BE2C (cell line): ENCODE measurements around the gene DTL.

Experiments
- DNase-seq: peaks from one replicate; pipeline ENCODE4 v3.0.0-alpha.2; 2020
- H3K27me3 ChIP-seq: fragments of 250-450 bp; sonication (Bioruptor Pico); 2 replicates; pipeline ENCODE4 v1.5.1; 2020; ENCODE audit warnings: mild to moderate bottlenecking
- H3K36me3 ChIP-seq: fragments of 250-450 bp; sonication (Bioruptor Pico); 2 replicates; pipeline ENCODE4 v1.5.1; 2020; ENCODE audit warnings: mild to moderate bottlenecking
- H3K4me1 ChIP-seq: fragments of 250-450 bp; sonication (Bioruptor Pico); 2 replicates; pipeline ENCODE4 v1.5.1; 2020
- H3K4me3 ChIP-seq: 2 replicates; pipeline ENCODE4 v1.5.1; 2011; ENCODE audit warnings: low read depth, low read length
- H3K9me3 ChIP-seq: fragments of 250-450 bp; sonication (Bioruptor Pico); 2 replicates; pipeline ENCODE4 v1.5.1; 2020
- TF ChIP-seq, protein P1 (sequence below): IDR thresholded peaks from 2 replicates; pipeline ENCODE4 v1.5.1; 2012; ENCODE audit warnings: mild to moderate bottlenecking, low read depth, low read length

Gene DTL

DNA sequence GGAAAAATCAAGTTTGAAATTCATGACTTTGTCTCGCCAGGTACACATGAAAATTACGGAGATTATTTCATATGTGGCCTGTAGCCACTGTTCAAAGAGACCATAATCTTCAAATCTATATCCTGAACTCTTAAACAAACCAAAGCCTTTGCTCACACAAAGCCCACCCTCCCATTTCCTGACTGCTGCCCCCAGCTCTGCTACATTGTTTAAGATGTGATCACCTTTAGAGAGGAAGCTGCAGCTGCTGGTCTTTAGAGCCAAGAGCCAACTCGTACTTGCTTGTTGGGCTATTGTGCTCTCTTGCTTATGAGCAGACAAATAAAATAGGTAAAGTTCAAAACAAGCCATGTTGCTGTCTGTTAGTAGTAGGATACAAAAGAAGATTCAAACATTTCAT, 71.9 kb downstream of the DTL start:
- TF ChIP-seq, protein P1, sequence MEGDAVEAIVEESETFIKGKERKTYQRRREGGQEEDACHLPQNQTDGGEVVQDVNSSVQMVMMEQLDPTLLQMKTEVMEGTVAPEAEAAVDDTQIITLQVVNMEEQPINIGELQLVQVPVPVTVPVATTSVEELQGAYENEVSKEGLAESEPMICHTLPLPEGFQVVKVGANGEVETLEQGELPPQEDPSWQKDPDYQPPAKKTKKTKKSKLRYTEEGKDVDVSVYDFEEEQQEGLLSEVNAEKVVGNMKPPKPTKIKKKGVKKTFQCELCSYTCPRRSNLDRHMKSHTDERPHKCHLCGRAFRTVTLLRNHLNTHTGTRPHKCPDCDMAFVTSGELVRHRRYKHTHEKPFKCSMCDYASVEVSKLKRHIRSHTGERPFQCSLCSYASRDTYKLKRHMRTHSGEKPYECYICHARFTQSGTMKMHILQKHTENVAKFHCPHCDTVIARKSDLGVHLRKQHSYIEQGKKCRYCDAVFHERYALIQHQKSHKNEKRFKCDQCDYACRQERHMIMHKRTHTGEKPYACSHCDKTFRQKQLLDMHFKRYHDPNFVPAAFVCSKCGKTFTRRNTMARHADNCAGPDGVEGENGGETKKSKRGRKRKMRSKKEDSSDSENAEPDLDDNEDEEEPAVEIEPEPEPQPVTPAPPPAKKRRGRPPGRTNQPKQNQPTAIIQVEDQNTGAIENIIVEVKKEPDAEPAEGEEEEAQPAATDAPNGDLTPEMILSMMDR: no peak
- no peaks in the 10 kb centered on the region for H3K9me3 ChIP-seq
- no peak for DNase-seq
- peaks cover 25% of the 10 kb centered on the region for H3K4me1 ChIP-seq
- H3K4me3 ChIP-seq: no peak overlapping the region
- no peaks in the 10 kb centered on the region for H3K27me3 ChIP-seq
- H3K36me3 ChIP-seq: peaks cover 42% of the 10 kb centered on the region

DNA sequence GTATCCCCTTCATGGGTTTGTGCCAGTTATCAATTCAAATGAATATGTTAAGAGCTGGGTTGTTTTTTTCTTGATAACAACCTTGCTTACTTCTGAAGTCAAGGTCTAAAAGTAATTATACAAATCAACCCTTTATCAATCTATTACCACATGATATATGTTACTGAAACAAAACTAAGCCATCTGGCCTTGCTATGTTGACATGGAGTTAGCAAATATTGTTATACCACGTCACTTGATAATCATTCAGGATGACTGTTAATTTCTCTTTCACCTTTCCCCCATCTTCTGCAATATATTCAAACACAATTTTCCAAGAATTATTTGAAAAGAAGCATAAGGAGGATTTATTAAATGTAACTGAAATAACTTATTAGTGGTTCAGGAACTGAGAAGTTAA, 72.6 kb downstream of the DTL start:
- peaks cover 20% of the 10 kb centered on the region for H3K4me1 ChIP-seq
- H3K9me3 ChIP-seq: no peaks in the 10 kb centered on the region
- peaks cover 35% of the 10 kb centered on the region for H3K36me3 ChIP-seq
- DNase-seq: no peak
- H3K27me3 ChIP-seq: no peaks in the 10 kb centered on the region
- no peak overlapping the region for H3K4me3 ChIP-seq
- TF ChIP-seq, protein P1: no peak

DNA sequence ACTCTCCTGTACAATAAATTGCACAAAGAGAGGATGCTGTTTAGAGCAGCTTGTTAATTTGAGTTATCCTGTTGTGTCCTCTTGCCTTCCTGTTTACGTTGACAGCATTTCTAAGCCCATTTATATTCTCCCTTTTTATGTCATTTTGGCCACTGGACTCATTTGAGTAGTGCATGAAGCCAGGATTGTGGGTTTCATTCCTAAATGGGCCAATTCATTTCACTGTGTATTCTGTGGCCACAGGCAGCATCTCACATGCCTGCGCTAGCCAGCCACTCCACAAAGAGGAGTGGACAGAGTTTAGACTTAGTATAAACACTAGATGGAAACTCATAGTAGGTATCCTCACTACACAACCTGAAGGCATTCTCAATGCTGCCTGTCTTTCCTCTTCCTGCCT, 73.4 kb downstream of the DTL start:
- Histone ChIP-seq H3K27me3 (no peaks in the 10 kb centered on the region), H3K4me3 (no peak overlapping the region), H3K9me3 (no peaks in the 10 kb centered on the region), H3K4me1 (peaks cover 12% of the 10 kb centered on the region), H3K36me3 (peaks cover 36% of the 10 kb centered on the region)
- TF ChIP-seq, protein P1: no peak
- DNase-seq: no peak

DNA sequence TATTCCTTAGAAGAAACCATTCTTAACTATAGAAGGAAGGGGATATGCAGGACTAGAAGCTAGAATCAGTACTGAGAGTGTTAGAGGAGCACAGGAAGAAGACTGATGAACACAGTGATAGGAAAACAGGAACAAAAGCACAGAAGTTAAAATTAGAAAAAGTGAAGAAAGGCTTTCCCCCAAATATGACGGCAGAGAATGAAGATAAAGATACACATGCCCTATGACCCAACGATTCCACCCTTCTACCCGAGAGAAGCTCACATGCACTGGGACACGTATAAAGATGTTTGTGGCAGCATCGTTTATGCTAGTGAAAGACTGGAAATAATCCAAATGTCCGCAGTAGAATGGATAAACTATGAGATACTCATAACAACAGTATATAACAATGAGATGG, 74.2 kb downstream of the DTL start:
- H3K27me3 ChIP-seq: no peaks in the 10 kb centered on the region
- peaks cover 36% of the 10 kb centered on the region for H3K36me3 ChIP-seq
- no peak for DNase-seq
- H3K9me3 ChIP-seq: no peaks in the 10 kb centered on the region
- TF ChIP-seq, protein P1: no peak
- H3K4me1 ChIP-seq: peaks cover 7% of the 10 kb centered on the region
- H3K4me3 ChIP-seq: no peak overlapping the region

DNA sequence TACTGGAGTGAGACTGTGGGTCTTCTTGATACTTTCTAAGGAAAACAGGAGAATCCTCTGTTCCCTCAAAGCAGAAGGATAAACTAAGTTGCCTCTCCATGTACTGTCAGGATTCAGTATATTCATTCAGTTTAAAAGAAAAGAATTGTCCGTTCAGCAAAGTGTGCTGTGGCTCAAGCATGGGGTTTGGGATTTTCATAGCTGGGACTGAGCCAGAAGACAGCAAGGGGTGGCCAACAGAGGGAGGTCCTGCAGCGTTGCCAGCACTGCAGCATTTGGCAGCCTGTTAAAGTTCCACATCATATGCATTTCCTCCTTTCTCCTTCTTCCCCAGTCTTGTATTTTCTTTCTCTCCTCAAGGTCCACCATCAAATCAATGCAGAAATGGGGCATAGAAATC, 75.1 kb downstream of the DTL start:
- Histone ChIP-seq H3K4me1 (no peaks in the 10 kb centered on the region; the same call in 1 of the 2 replicates), H3K36me3 (peaks cover 36% of the 10 kb centered on the region), H3K27me3 (no peaks in the 10 kb centered on the region), H3K9me3 (no peaks in the 10 kb centered on the region), H3K4me3 (no peak overlapping the region)
- TF ChIP-seq, protein P1: no peak
- no peak for DNase-seq

DNA sequence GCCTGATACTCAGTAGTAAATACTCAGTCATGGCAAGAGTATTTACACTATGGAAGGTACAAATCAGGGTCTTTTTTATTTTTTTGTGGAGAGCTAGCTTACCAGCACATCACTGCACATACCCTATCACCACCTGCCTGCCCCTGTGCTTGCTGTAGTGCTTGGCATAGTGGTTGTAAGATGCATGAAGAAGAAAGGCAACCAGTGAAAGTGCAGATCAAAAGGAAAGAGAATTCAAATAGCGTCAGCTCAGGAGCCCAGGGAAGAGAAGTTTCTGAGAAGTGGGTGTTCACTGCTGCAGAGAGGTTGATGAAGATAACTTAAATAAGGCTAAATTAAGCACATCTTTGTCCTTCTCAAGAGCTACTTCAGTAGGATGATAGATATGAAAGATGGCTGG, 76.0 kb downstream of the DTL start:
- no peaks in the 10 kb centered on the region for H3K9me3 ChIP-seq

More for the DNA sequence above, 76.0 kb downstream of the DTL start:
- Histone ChIP-seq H3K4me3 (no peak overlapping the region), H3K27me3 (no peaks in the 10 kb centered on the region), H3K36me3 (peaks cover 31% of the 10 kb centered on the region), H3K4me1 (no peaks in the 10 kb centered on the region; the same call in 1 of the 2 replicates)
- TF ChIP-seq, protein P1: no peak
- DNase-seq: no peak
